GM18951 (cell line): ENCODE results near the gene CTSE.

Source experiments
- POLR2A ChIP-seq: IDR thresholded peaks from 4 replicates; pipeline ENCODE4 v1.6.1; 2011; ENCODE audit warnings: mild to moderate bottlenecking; ENCODE audit not compliant: insufficient read length, insufficient read depth; ENCODE audit errors: extremely low read depth
- in situ Hi-C: fragments of 300-500 bp; cut with MboI; formaldehyde crosslinking; loops from one replicate; pipeline ENCODE4 v1.12.0; 2022; ENCODE audit warnings: low sequenced_read_pairs, mixed read lengths, inconsistent platforms; ENCODE audit not compliant: unreplicated experiment

Gene CTSE

GRCh38 chr1:206032380-206033140, 8.9 kb upstream of the CTSE start:
- TF ChIP-seq POLR2A: no peak
- in situ Hi-C loops: no loop called here

- TF ChIP-seq POLR2A: no peak
- in situ Hi-C loops: no loop called here
Observed at GRCh38 chr1:206030714-206031113, 7.0 kb upstream of the CTSE start.

- TF ChIP-seq POLR2A: no peak
- in situ Hi-C loops: no loop called here
Observed at GRCh38 chr1:206030191-206030590, 6.5 kb upstream of the CTSE start.

- no peak for TF ChIP-seq POLR2A
- in situ Hi-C loops: no loop called here
Observed at GRCh38 chr1:206029484-206029883, 5.8 kb upstream of the CTSE start.

- in situ Hi-C loops: no loop called here
- TF ChIP-seq POLR2A: no peak
Observed at GRCh38 chr1:206025283-206025820, 1.7 kb upstream of the CTSE start.

- in situ Hi-C loops: no loop called here
- no peak for TF ChIP-seq POLR2A
Observed at GRCh38 chr1:206022766-206023165, 929 bp downstream of the CTSE start.

GRCh38 chr1:206021626-206022365, 1.9 kb downstream of the CTSE start:
- in situ Hi-C loops: no loop called here
- no peak for TF ChIP-seq POLR2A

GRCh38 chr1:206021008-206021625, 2.6 kb downstream of the CTSE start:
- in situ Hi-C loops: no loop called here
- TF ChIP-seq POLR2A: no peak

- in situ Hi-C loops: no loop called here
- TF ChIP-seq POLR2A: no peak
Observed at GRCh38 chr1:206020393-206021007, 3.2 kb downstream of the CTSE start.

GRCh38 chr1:206015071-206015470, 8.6 kb downstream of the CTSE start:
- no peak for TF ChIP-seq POLR2A
- in situ Hi-C loops: no loop called here

GRCh38 chr1:206014601-206015000, 9.1 kb downstream of the CTSE start:
- in situ Hi-C loops: no loop called here
- no peak for TF ChIP-seq POLR2A

GRCh38 chr1:206013026-206013795, 10.5 kb downstream of the CTSE start:
- in situ Hi-C loops: no loop called here
- TF ChIP-seq POLR2A: no peak
